Skeletal muscle satellite cell (primary cell): ENCODE results near the gene STX11.
A peak's percentile ranks its signal among the peaks of the same experiment; 100 is the strongest.
"Not testable (repeated sequence)": the region's sequence is repeated elsewhere in the genome, so short reads cannot be mapped to it uniquely, and the experiment has no call there.

ENCODE experiments used
- H3K27me3 ChIP-seq: 2 replicates; pipeline ENCODE4 v1.7.0; 2013; ENCODE audit warnings: low read length; ENCODE audit not compliant: control insufficient read depth, insufficient read depth
- H3K36me3 ChIP-seq: 2 replicates; pipeline ENCODE4 v1.7.0; 2013; ENCODE audit warnings: mild to moderate bottlenecking, control low read depth, low read length; ENCODE audit not compliant: insufficient read depth
- H3K4me1 ChIP-seq: 2 replicates; pipeline ENCODE4 v1.7.0; 2013; ENCODE audit warnings: low read length; ENCODE audit not compliant: control insufficient read depth, insufficient read depth
- H3K4me2 ChIP-seq: 2 replicates; pipeline ENCODE4 v1.7.0; 2013; ENCODE audit warnings: mild to moderate bottlenecking, low read length
- H3K4me3 ChIP-seq: 2 replicates; pipeline ENCODE4 v1.7.0; 2013; ENCODE audit warnings: low read length
- H3K9ac ChIP-seq: 2 replicates; pipeline ENCODE4 v1.7.0; 2013; ENCODE audit warnings: mild to moderate bottlenecking, low read depth, low read length, moderate library complexity
- H3K9me3 ChIP-seq: replicated peaks from 2 replicates; pipeline ENCODE4 v1.7.0; 2013; ENCODE audit warnings: mild to moderate bottlenecking, control low read depth, low read length

The STX11 gene

GRCh38 chr6:144127097-144127496 is 23.2 kb upstream of the STX11 start:
- H3K36me3 ChIP-seq, result no peaks in the 10 kb centered on the region
- no peak overlapping the region for H3K9ac ChIP-seq
- H3K4me3 ChIP-seq, result no peak overlapping the region
- H3K4me2 ChIP-seq, result no peak overlapping the region
- no peaks in the 10 kb centered on the region for H3K9me3 ChIP-seq
- no peaks in the 10 kb centered on the region for H3K27me3 ChIP-seq
- peaks cover 13% of the 10 kb centered on the region for H3K4me1 ChIP-seq

- H3K9me3 ChIP-seq, result no peaks in the 10 kb centered on the region
- no peaks in the 10 kb centered on the region for H3K36me3 ChIP-seq
- peaks cover 19% of the 10 kb centered on the region for H3K4me1 ChIP-seq
- H3K4me3 ChIP-seq, result no peak overlapping the region
- no peaks in the 10 kb centered on the region for H3K27me3 ChIP-seq
- no peak overlapping the region for H3K9ac ChIP-seq
- H3K4me2 ChIP-seq, result no peak overlapping the region
These were observed 20.8 kb upstream of the STX11 start for GRCh38 chr6:144129469-144129868.

- no peaks in the 10 kb centered on the region for H3K36me3 ChIP-seq
- H3K4me2 ChIP-seq, result peak overlapping the region; percentile 58
- H3K4me1 ChIP-seq, result peaks cover 23% of the 10 kb centered on the region
- H3K4me3 ChIP-seq, result peak overlapping the region; percentile 4
- H3K9me3 ChIP-seq, result no peaks in the 10 kb centered on the region
- no peaks in the 10 kb centered on the region for H3K27me3 ChIP-seq
- peak overlapping the region; percentile 11 for H3K9ac ChIP-seq
These were observed 19.0 kb upstream of the STX11 start for GRCh38 chr6:144131248-144131709.

GRCh38 chr6:144132167-144132690 is 18.1 kb upstream of the STX11 start:
- H3K4me1 ChIP-seq, result peaks cover 23% of the 10 kb centered on the region
- H3K9ac ChIP-seq, H3K27me3 ChIP-seq, H3K4me2 ChIP-seq, H3K36me3 ChIP-seq, H3K9me3 ChIP-seq, H3K4me3 ChIP-seq: not testable (repeated sequence)

- no peak overlapping the region for H3K4me3 ChIP-seq
These were observed 17.0 kb upstream of the STX11 start for GRCh38 chr6:144133225-144133821.

GRCh38 chr6:144134176-144134575 is 16.1 kb upstream of the STX11 start:
- peaks cover 23% of the 10 kb centered on the region for H3K4me1 ChIP-seq
- H3K9me3 ChIP-seq, result no peaks in the 10 kb centered on the region
- H3K4me2 ChIP-seq, result no peak overlapping the region
- no peak overlapping the region for H3K9ac ChIP-seq
- H3K36me3 ChIP-seq, result no peaks in the 10 kb centered on the region
- no peak overlapping the region for H3K4me3 ChIP-seq
- H3K27me3 ChIP-seq, result no peaks in the 10 kb centered on the region

More at GRCh38 chr6:144133225-144133821, 17.0 kb upstream of the STX11 start:
- Histone ChIP-seq H3K9ac (no peak overlapping the region), H3K27me3 (no peaks in the 10 kb centered on the region), H3K4me1 (peaks cover 23% of the 10 kb centered on the region), H3K36me3 (no peaks in the 10 kb centered on the region), H3K9me3 (no peaks in the 10 kb centered on the region), H3K4me2 (no peak overlapping the region)

GRCh38 chr6:144134737-144135136 is 15.6 kb upstream of the STX11 start:
- Histone ChIP-seq H3K27me3 (no peaks in the 10 kb centered on the region), H3K4me2 (no peak overlapping the region), H3K4me1 (peaks cover 23% of the 10 kb centered on the region), H3K9me3 (no peaks in the 10 kb centered on the region), H3K9ac (no peak overlapping the region), H3K36me3 (no peaks in the 10 kb centered on the region), H3K4me3 (no peak overlapping the region)

- no peak overlapping the region for H3K4me2 ChIP-seq
- peaks cover 10% of the 10 kb centered on the region for H3K4me1 ChIP-seq
- H3K27me3 ChIP-seq, result no peaks in the 10 kb centered on the region
- H3K4me3 ChIP-seq, result no peak overlapping the region
- H3K9me3 ChIP-seq, result no peaks in the 10 kb centered on the region
- no peak overlapping the region for H3K9ac ChIP-seq
- no peaks in the 10 kb centered on the region for H3K36me3 ChIP-seq
These were observed 11.8 kb upstream of the STX11 start for GRCh38 chr6:144138542-144138941.

- Histone ChIP-seq H3K4me2 (no peak overlapping the region), H3K27me3 (no peaks in the 10 kb centered on the region), H3K4me1 (peaks cover 2% of the 10 kb centered on the region), H3K9ac (no peak overlapping the region), H3K36me3 (no peaks in the 10 kb centered on the region), H3K9me3 (no peaks in the 10 kb centered on the region), H3K4me3 (no peak overlapping the region)
These were observed 10.5 kb upstream of the STX11 start for GRCh38 chr6:144139817-144140216.

GRCh38 chr6:144140867-144141266 is 9.4 kb upstream of the STX11 start:
- Histone ChIP-seq H3K9me3 (no peaks in the 10 kb centered on the region), H3K36me3 (no peaks in the 10 kb centered on the region), H3K27me3 (no peaks in the 10 kb centered on the region), H3K4me3 (no peak overlapping the region), H3K4me2 (no peak overlapping the region), H3K9ac (no peak overlapping the region), H3K4me1 (peaks cover 11% of the 10 kb centered on the region)

- H3K4me1 ChIP-seq, result peaks cover 12% of the 10 kb centered on the region
- no peak overlapping the region for H3K9ac ChIP-seq
- H3K36me3 ChIP-seq, result no peaks in the 10 kb centered on the region
- no peak overlapping the region for H3K4me2 ChIP-seq
- no peaks in the 10 kb centered on the region for H3K9me3 ChIP-seq
- no peak overlapping the region for H3K4me3 ChIP-seq
- no peaks in the 10 kb centered on the region for H3K27me3 ChIP-seq
These were observed 8.8 kb upstream of the STX11 start for GRCh38 chr6:144141470-144141869.

GRCh38 chr6:144143106-144143505 is 7.2 kb upstream of the STX11 start:
- Histone ChIP-seq H3K4me2 (no peak overlapping the region), H3K9ac (no peak overlapping the region), H3K27me3 (no peaks in the 10 kb centered on the region), H3K36me3 (no peaks in the 10 kb centered on the region), H3K4me1 (peaks cover 12% of the 10 kb centered on the region), H3K9me3 (no peaks in the 10 kb centered on the region), H3K4me3 (no peak overlapping the region)
